Smooth muscle cell (in vitro differentiated cells): ENCODE data around the gene ANKRD9. TPM values are rescaled to one million over a fixed set of nuclear protein-coding genes. Genes with fewer than 3 reads are reported as not detected.

ENCODE experiments used
- DNase-seq: peaks from one replicate; lab custom pipeline; 2025; ENCODE audit not compliant: unreplicated experiment; lab: John Stamatoyannopoulos, UW
- H2AFZ ChIP-seq: fragments of 200-600 bp; sonication (generic); 2 replicates; pipeline ENCODE4 v1.6.0; 2016; ENCODE audit warnings: antibody characterized with exemption, low read depth, mild to moderate bottlenecking
- H3F3A ChIP-seq: fragments of 200-600 bp; sonication (generic); 2 replicates; pipeline ENCODE4 v1.6.0; 2017; ENCODE audit warnings: antibody characterized with exemption, low read depth
- H3K27ac ChIP-seq: fragments of 200-600 bp; sonication (generic); 2 replicates; pipeline ENCODE4 v1.5.1; 2016; ENCODE audit warnings: low read depth, mild to moderate bottlenecking
- H3K27me3 ChIP-seq: fragments of 200-600 bp; sonication (generic); 2 replicates; pipeline ENCODE4 v1.6.1; 2016; ENCODE audit warnings: low read depth, mild to moderate bottlenecking
- H3K36me3 ChIP-seq: fragments of 200-600 bp; sonication (generic); 2 replicates; pipeline ENCODE4 v1.5.1; 2016; ENCODE audit warnings: low read depth
- H3K4me1 ChIP-seq: fragments of 200-600 bp; sonication (generic); 2 replicates; pipeline ENCODE4 v1.5.1; 2016; ENCODE audit warnings: low read depth
- H3K4me2 ChIP-seq: fragments of 200-600 bp; sonication (generic); 2 replicates; pipeline ENCODE4 v1.6.0; 2016; ENCODE audit warnings: mild to moderate bottlenecking
- H3K4me3 ChIP-seq: fragments of 200-600 bp; sonication (generic); 2 replicates; pipeline ENCODE4 v1.5.1; 2016; ENCODE audit warnings: mild to moderate bottlenecking
- H3K79me2 ChIP-seq: fragments of 200-600 bp; sonication (generic); 2 replicates; pipeline ENCODE4 v1.6.0; 2016; ENCODE audit warnings: low read depth, mild to moderate bottlenecking
- H3K9ac ChIP-seq: fragments of 200-600 bp; sonication (generic); 2 replicates; pipeline ENCODE4 v1.6.0; 2016; ENCODE audit warnings: low read depth
- H3K9me3 ChIP-seq: fragments of 200-600 bp; sonication (generic); replicated peaks from 2 replicates; pipeline ENCODE4 v1.5.1; 2016; ENCODE audit warnings: low read depth
- H4K20me1 ChIP-seq: fragments of 200-600 bp; sonication (generic); 2 replicates; pipeline ENCODE4 v1.6.0; 2016; ENCODE audit warnings: low read depth
- CTCF ChIP-seq: fragments of 200-600 bp; sonication (generic); IDR thresholded peaks from 2 replicates; pipeline ENCODE4 v1.5.1; 2017; ENCODE audit warnings: borderline replicate concordance, mild to moderate bottlenecking, antibody characterized with exemption; ENCODE audit not compliant: insufficient read depth, poor library complexity, severe bottlenecking
- WGBS: methylation state at CpG from one replicate; pipeline ENCODE4 v1.1.7; 2016; ENCODE audit warnings: low lambda C conversion rate; 5-methylcytosine and 5-hydroxymethylcytosine counted together
- polyA plus RNA-seq: library from polyadenylated mRNA; unstranded; fragments of >200 nt; fragmentation: Nextera tagmentation; extraction: Ambion mirVana; gene quantifications from 2 replicates; pipeline ENCODE4 v1.2.1, GENCODE V29; 2016
- total RNA-seq: library from RNA; depleted of rRNA; stranded (reverse); fragments of >200 nt; gene quantifications from 2 replicates; pipeline ENCODE4 v1.2.3, GENCODE V29; 2014

The ANKRD9 gene
- total and polyA plus RNA-seq, 2 experiments from 2014 or later, result 17.2 to 38.9 TPM

- no peak for DNase-seq
- WGBS, result 98% methylated on average over 5 of the region's 5 CpGs
- Histone ChIP-seq H3K4me3 (no peak overlapping the region), H2AFZ (no peak overlapping the region), H3K36me3 (no peaks in the 10 kb centered on the region), H4K20me1 (no peaks in the 10 kb centered on the region), H3K9me3 (no peaks in the 10 kb centered on the region), H3K79me2 (no peaks in the 10 kb centered on the region), H3K9ac (no peak overlapping the region), H3K4me1 (no peaks in the 10 kb centered on the region), H3K27me3 (no peaks in the 10 kb centered on the region), H3K27ac (no peak overlapping the region), H3F3A (no peaks in the 10 kb centered on the region), H3K4me2 (no peak overlapping the region)
- no peak for TF ChIP-seq CTCF
These were observed 34.6 kb downstream of the ANKRD9 start for GRCh38 chr14:102474934-102475333.

DNA sequence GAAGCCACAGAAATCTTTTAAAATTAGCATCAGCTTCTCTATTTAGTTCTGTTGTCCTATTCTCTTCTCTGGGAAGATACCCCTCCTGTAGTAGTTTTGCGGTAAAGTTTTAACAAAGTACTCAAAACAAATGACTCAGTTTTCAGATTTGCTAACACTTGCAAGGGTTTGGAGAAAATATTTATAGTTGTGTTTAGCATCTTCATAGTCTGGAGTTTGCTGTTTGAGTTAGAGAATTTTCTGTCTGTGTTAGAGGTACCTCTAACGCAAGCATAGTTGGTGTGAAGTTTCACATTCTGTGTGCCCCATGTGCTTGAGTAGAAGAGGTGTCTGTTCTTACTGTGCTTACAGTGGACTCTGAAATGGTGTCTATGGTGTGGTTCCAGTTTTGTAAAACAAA is 36.0 kb downstream of the ANKRD9 start:
- Histone ChIP-seq H3K9me3 (no peaks in the 10 kb centered on the region), H3K27ac (no peak overlapping the region), H3K4me1 (no peaks in the 10 kb centered on the region), H3K4me3 (no peak overlapping the region), H3K9ac (no peak overlapping the region), H3K27me3 (no peaks in the 10 kb centered on the region), H3K36me3 (no peaks in the 10 kb centered on the region), H3K4me2 (no peak overlapping the region), H3F3A (no peaks in the 10 kb centered on the region), H3K79me2 (no peaks in the 10 kb centered on the region), H2AFZ (no peak overlapping the region), H4K20me1 (no peaks in the 10 kb centered on the region)
- DNase-seq, result no peak
- no peak for TF ChIP-seq CTCF
- 94% methylated on average over 2 of the region's 2 CpGs for WGBS

GRCh38 chr14:102472791-102473150 is 36.8 kb downstream of the ANKRD9 start:
- H3K4me3 ChIP-seq, result no peak overlapping the region
- no peak for TF ChIP-seq CTCF
- DNase-seq, result no peak

GRCh38 chr14:102471921-102472790 is 37.4 kb downstream of the ANKRD9 start:
- no peak for DNase-seq
- no peak overlapping the region for H2AFZ ChIP-seq
- H3K4me1 ChIP-seq, result no peaks in the 10 kb centered on the region
- no peaks in the 10 kb centered on the region for H3K27me3 ChIP-seq
- H3F3A ChIP-seq, result no peaks in the 10 kb centered on the region
- TF ChIP-seq CTCF, result no peak
- H3K9me3 ChIP-seq, result no peaks in the 10 kb centered on the region
- no peak overlapping the region for H3K4me2 ChIP-seq
- H3K79me2 ChIP-seq, result no peaks in the 10 kb centered on the region
- H3K9ac ChIP-seq, result no peak overlapping the region
- H4K20me1 ChIP-seq, result no peaks in the 10 kb centered on the region
- no peaks in the 10 kb centered on the region for H3K36me3 ChIP-seq
- WGBS, result 90% methylated on average over 8 of the region's 8 CpGs
- no peak overlapping the region for H3K4me3 ChIP-seq
- no peak overlapping the region for H3K27ac ChIP-seq

More at GRCh38 chr14:102472791-102473150, 36.8 kb downstream of the ANKRD9 start:
- Histone ChIP-seq H3K27ac (no peak overlapping the region), H3K4me2 (no peak overlapping the region), H3K27me3 (no peaks in the 10 kb centered on the region), H2AFZ (no peak overlapping the region), H3K36me3 (no peaks in the 10 kb centered on the region), H3K4me1 (no peaks in the 10 kb centered on the region), H3K79me2 (no peaks in the 10 kb centered on the region), H4K20me1 (no peaks in the 10 kb centered on the region), H3F3A (no peaks in the 10 kb centered on the region), H3K9ac (no peak overlapping the region), H3K9me3 (no peaks in the 10 kb centered on the region)
- 97% methylated on average over 9 of the region's 9 CpGs for whole genome bisulfite sequencing
